Stimulated activated effector memory CD8-positive, alpha-beta T cell treated with anti-CD3 and anti-CD28 coated beads, Interleukin-12 subunit alpha, Interleukin-12 subunit beta, amount 100 ng/mL, for 72 hours (primary cell): ENCODE results near the gene ECE1.
A peak's percentile ranks its signal among the peaks of the same experiment; 100 is the strongest.

Source experiments
- ATAC-seq: fragments of 150-1000 bp; cut with Tn5 transposase; 2 replicates; pipeline ENCODE4 v1.10.0; 2021
- DNase-seq, 2 donors: peaks; one replicate each; pipeline ENCODE4 v3.0.0; 2021 to 2022; ENCODE audit warnings: low spot score in 2 of 2
- H3K27ac Mint-ChIP-seq: one replicate; pipeline ENCODE4 v1.8.0; 2022; ENCODE audit warnings: mild to moderate bottlenecking, mixed read lengths
- H3K36me3 Mint-ChIP-seq: one replicate; pipeline ENCODE4 v1.8.0; 2022; ENCODE audit warnings: mild to moderate bottlenecking, mixed read lengths
- H3K4me1 Mint-ChIP-seq: one replicate; pipeline ENCODE4 v1.8.0; 2022; ENCODE audit warnings: mixed read lengths
- H3K4me3 Mint-ChIP-seq: one replicate; pipeline ENCODE4 v1.8.0; 2022; ENCODE audit warnings: mild to moderate bottlenecking, mixed read lengths
- H3K9me3 Mint-ChIP-seq: one replicate; pipeline ENCODE4 v1.8.0; 2022; ENCODE audit warnings: mixed read lengths

ECE1 gene

DNA sequence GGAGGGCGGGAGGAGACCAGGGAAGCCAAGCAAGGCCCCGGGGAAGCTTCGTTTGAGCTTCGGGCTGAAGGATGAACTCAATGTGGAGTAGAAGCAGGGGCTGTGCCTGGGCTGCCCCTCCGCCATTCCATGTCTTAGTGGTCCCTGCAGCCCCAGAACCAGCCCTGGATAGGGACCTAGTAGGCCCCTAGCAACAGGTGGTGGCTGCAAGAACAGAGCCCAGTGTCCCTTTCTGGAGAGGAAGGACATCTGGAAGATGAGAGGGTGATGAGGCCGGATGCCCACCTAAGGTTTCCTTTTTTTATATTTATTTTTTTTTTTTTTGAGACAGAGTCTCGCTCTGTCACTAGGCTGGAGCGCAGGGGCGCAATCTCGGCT, 27.2 kb downstream of the ECE1 start:
- no peak overlapping the region for H3K4me3 Mint-ChIP-seq
- no peaks in the 10 kb centered on the region for H3K9me3 Mint-ChIP-seq
- peak overlapping the region; percentile 96 for H3K27ac Mint-ChIP-seq
- ATAC-seq = no peak
- H3K4me1 Mint-ChIP-seq = peaks cover 56% of the 10 kb centered on the region
- peaks cover 68% of the 10 kb centered on the region for H3K36me3 Mint-ChIP-seq
- no peak for DNase-seq

DNA sequence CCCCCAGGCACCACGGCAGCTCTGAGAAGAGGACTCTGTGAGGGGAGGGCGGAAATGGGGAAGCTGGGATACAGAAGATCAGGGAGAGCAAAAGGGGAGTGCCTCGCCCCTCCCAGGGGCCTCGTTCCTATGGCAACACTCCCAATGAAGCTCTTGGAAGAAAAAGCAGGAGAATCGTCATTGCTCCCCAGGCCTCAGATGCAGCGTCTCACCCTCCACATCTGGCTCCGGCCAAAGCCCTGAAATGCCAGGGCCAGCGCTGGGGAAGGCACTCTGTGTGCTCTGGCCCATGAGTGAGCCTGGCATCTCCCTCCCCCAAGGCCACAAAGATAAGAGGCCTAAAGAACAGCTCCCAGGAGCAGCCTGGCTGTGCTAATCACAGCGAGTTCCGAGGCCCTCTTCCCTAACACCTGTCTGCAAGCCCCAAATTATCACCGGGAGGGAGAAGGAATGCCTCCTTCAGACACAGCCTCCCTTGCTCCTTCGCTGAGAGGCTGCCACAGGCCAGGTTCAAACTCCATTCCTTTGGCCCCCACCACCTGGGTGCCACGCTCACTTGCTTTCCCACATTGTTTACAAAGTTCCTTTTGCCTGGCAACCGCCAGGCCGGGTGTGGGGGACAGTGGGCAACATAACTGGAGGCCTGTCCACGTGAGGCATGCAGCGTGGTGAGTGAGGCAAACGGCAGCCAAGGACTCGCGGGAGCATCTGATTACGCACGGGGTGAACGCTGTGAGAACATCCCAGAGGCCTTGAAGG, 27.8 kb downstream of the ECE1 start:
- peaks cover 72% of the 10 kb centered on the region for H3K36me3 Mint-ChIP-seq
- H3K9me3 Mint-ChIP-seq = no peaks in the 10 kb centered on the region
- ATAC-seq (no peak), DNase-seq (no peak)
- H3K4me3 Mint-ChIP-seq = peak overlapping the region; percentile 13
- peaks cover 59% of the 10 kb centered on the region for H3K4me1 Mint-ChIP-seq
- peak overlapping the region; percentile 96 for H3K27ac Mint-ChIP-seq

DNA sequence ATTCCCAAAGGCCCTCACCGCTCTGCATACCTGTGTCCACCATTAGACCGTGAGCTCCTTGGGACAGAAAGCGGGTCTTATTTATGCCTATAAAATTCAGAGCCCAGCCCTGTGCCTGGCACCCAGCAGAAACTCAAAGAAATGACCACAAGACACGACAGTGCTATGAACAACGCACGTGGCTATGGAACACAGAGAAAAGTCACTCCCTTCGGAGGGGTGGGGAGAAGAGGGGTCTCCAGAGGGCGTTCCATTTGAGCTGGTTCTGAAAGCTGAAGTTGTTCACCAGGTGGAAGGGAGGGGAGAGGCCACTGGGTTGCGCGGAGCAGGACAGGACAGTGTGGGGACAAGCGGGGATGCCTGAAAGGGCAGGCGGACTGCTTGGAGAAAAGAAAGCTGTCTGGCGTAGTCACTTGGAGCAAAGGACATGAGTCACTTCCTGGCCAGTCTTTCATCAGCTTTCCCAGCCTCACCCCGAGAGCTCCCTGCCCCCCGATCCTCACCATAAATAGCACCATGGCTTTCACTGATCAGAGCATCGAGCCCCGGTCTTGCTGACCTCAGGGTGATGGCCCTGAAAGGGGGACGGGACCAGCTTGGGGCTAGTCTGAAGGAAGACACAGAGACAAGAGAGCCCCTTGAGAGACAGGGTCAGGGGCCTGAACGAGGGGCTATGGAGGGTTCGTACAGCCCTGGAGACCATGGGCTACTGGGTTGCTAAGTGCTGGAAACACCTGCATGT, 28.5 kb downstream of the ECE1 start:
- DNase-seq (no peak), ATAC-seq (peak; percentile 45)
- Mint-ChIP-seq H3K9me3 (no peaks in the 10 kb centered on the region), H3K4me3 (peak overlapping the region; percentile 13), H3K36me3 (peaks cover 72% of the 10 kb centered on the region), H3K4me1 (peaks cover 61% of the 10 kb centered on the region), H3K27ac (peak overlapping the region; percentile 96)

- H3K4me3 Mint-ChIP-seq = no peak overlapping the region
- peaks cover 64% of the 10 kb centered on the region for H3K4me1 Mint-ChIP-seq
- DNase-seq (no peak), ATAC-seq (no peak)
- H3K9me3 Mint-ChIP-seq = no peaks in the 10 kb centered on the region
- peak overlapping the region; percentile 96 for H3K27ac Mint-ChIP-seq
- H3K36me3 Mint-ChIP-seq = peaks cover 83% of the 10 kb centered on the region
These were observed 29.7 kb downstream of the ECE1 start for GRCh38 chr1:21260405-21261125.

- Mint-ChIP-seq H3K4me3 (no peak overlapping the region), H3K36me3 (peaks cover 86% of the 10 kb centered on the region), H3K4me1 (peaks cover 69% of the 10 kb centered on the region), H3K27ac (peak overlapping the region; percentile 96), H3K9me3 (no peaks in the 10 kb centered on the region)
- ATAC-seq (no peak), DNase-seq (no peak)
These were observed 30.8 kb downstream of the ECE1 start for GRCh38 chr1:21259316-21260076.

DNA sequence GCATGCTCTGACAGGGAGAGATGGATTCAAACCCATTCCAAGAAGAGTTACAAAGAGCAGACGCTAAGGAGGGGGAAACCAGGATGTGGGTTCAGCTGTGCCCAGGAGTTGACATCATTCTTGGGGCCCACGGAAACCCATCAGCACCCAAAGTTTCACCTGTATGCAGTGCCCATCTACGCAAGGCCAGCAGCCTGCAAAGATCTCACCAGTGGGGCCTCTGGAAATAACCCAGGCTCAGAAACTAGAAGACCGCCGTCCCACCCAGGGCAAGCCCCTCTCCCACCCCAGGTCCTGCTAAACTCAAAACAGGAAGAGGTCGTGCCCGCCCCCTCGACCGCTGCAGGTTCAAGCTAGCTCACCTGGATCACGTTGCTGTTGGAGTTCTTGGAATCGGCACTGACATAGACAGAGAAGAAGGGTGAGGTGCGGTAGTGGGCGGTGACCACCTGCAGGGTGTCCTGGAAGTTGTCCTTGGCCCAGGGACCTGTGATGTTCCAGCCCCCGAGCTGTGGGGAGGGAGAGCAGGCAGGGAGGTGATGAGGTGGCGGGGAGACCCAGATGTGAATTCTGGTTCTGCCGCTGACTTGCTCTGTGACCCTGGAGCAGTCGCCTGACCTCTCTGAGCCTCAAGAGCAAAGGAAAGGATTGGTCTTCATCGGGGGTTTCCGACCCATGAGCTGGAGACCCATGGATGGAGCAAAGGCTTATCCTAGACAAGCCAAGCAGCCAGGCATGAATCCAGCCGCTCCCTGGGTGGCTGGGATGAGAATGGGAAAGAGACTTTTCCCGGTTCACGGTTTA, 31.7 kb downstream of the ECE1 start:
- Mint-ChIP-seq H3K4me3 (peak overlapping the region; percentile 37), H3K36me3 (peaks cover 92% of the 10 kb centered on the region), H3K27ac (peak overlapping the region; percentile 90), H3K4me1 (peaks cover 69% of the 10 kb centered on the region), H3K9me3 (no peaks in the 10 kb centered on the region)
- ATAC-seq = peak; percentile 77
- no peak for DNase-seq

GRCh38 chr1:21257431-21258135, 32.7 kb downstream of the ECE1 start:
- H3K27ac Mint-ChIP-seq = peak overlapping the region; percentile 90
- H3K4me3 Mint-ChIP-seq = peak overlapping the region; percentile 37
- no peaks in the 10 kb centered on the region for H3K9me3 Mint-ChIP-seq
- ATAC-seq = no peak
- no peak for DNase-seq
- H3K36me3 Mint-ChIP-seq = peaks cover 97% of the 10 kb centered on the region
- peaks cover 66% of the 10 kb centered on the region for H3K4me1 Mint-ChIP-seq

GRCh38 chr1:21256776-21257175, 33.5 kb downstream of the ECE1 start:
- Mint-ChIP-seq H3K36me3 (peaks cover 99% of the 10 kb centered on the region), H3K9me3 (no peaks in the 10 kb centered on the region), H3K4me3 (no peak overlapping the region), H3K4me1 (peaks cover 64% of the 10 kb centered on the region), H3K27ac (peak overlapping the region; percentile 90)
- ATAC-seq = no peak
- DNase-seq = no peak

GRCh38 chr1:21255943-21256320, 34.3 kb downstream of the ECE1 start:
- ATAC-seq (no peak), DNase-seq (no peak)
- no peak overlapping the region for H3K4me3 Mint-ChIP-seq
- H3K27ac Mint-ChIP-seq = no peak overlapping the region
- peaks cover 99% of the 10 kb centered on the region for H3K36me3 Mint-ChIP-seq
- peaks cover 55% of the 10 kb centered on the region for H3K4me1 Mint-ChIP-seq
- no peaks in the 10 kb centered on the region for H3K9me3 Mint-ChIP-seq

DNA sequence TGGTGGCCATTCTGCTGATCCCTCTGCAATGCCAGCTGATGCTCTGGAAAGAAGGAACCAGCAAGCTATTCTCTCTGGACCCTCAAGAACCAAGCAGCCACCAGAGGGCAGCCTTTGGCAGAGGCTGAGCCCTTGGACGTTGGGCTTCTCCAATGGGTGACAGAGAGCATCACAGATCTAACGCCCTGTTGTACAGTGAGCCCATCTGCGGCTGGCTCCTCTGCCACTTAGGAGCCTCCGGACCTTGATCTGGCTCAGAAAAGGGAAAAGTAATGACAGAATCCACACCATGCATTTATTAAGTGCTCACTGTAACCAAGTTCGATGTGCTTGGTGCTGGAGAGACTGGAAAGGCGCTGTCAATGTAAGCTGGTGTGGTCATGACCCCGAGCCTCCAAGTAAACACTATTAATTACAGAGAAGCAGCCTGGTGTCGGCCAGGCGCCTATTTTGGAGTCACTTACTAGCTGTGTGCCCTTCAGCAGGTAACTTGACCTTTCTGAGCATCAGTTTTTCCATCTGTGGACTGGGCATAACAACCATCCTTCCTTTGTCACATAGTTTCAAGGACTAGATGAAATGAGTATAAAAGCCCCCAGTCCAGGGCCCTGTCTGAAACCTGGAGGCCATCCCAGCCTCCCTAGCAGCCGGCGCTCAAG, 34.9 kb downstream of the ECE1 start:
- Mint-ChIP-seq H3K36me3 (peaks cover 99% of the 10 kb centered on the region), H3K9me3 (no peaks in the 10 kb centered on the region), H3K4me1 (peaks cover 50% of the 10 kb centered on the region), H3K4me3 (no peak overlapping the region), H3K27ac (peak overlapping the region; percentile 69)
- peak; percentile 78 for ATAC-seq
- peak; percentile 72 to 88 for DNase-seq

- Mint-ChIP-seq H3K27ac (peak overlapping the region; percentile 69), H3K4me3 (no peak overlapping the region)
- no peak for ATAC-seq
These were observed 35.8 kb downstream of the ECE1 start for GRCh38 chr1:21254335-21254951.

DNA sequence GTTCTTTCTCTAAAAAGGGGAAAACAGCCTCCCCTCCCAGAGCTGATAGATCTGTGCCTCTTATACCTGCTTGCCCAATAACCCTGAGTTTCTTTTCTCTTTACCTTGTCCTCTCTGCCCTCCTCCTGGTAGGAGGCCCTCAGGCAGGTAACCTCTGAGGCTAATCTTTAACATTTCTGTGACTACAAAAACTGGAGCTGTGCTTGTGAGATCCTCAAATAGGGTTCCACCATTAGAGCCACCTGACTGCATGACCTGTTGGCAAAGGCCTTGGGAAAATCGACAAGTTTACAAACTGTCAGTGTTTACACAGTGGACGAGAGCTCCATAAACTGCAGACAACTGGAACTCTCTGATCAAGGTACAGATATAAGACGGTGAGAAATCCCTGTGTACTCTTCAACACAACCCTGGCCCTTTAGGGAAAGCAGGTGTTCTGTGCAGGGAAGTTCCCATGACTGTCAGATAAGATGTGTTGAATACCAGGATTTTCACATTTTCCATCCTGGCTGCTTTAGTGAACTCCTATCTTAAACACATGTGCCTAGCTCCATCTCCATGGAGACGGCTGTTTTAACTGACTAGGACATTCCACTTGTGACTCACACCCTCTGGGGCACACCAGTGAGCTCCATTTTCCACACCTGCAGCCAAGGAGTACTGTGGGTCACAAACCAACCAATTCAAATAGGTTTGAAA, 38.3 kb downstream of the ECE1 start:
- Mint-ChIP-seq H3K4me3 (no peak overlapping the region), H3K9me3 (no peaks in the 10 kb centered on the region), H3K27ac (peak overlapping the region; percentile 85), H3K4me1 (peaks cover 18% of the 10 kb centered on the region), H3K36me3 (peaks cover 100% of the 10 kb centered on the region)
- DNase-seq (no peak), ATAC-seq (peak; percentile 76)

More at GRCh38 chr1:21254335-21254951, 35.8 kb downstream of the ECE1 start:
- no peak for DNase-seq
- Mint-ChIP-seq H3K36me3 (peaks cover 99% of the 10 kb centered on the region), H3K9me3 (no peaks in the 10 kb centered on the region), H3K4me1 (peaks cover 40% of the 10 kb centered on the region)
